ENCODE results near the gene PTPRN2.

Gene PTPRN2

DNA sequence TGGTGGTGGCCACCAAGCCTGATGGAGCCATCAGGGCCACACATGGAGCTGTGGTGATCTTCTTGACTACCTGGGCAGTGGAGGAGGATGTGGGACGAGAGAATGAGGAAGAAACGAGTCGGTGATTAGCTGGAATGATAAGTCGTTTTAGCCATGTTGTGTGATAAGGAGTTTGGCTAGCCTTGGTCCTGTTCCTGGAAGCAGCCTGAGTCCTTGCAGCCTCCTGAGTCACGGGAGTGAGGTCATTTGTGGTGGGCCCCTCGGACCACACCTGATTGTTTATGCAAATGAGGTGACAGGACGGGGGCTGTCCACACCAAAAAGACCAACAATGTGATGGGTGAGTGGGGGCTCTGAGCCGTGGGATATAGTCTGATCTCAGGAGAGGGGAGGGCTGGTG, 554.4 kb downstream of the PTPRN2 start:
- TF ChIP-seq, protein P1, sequence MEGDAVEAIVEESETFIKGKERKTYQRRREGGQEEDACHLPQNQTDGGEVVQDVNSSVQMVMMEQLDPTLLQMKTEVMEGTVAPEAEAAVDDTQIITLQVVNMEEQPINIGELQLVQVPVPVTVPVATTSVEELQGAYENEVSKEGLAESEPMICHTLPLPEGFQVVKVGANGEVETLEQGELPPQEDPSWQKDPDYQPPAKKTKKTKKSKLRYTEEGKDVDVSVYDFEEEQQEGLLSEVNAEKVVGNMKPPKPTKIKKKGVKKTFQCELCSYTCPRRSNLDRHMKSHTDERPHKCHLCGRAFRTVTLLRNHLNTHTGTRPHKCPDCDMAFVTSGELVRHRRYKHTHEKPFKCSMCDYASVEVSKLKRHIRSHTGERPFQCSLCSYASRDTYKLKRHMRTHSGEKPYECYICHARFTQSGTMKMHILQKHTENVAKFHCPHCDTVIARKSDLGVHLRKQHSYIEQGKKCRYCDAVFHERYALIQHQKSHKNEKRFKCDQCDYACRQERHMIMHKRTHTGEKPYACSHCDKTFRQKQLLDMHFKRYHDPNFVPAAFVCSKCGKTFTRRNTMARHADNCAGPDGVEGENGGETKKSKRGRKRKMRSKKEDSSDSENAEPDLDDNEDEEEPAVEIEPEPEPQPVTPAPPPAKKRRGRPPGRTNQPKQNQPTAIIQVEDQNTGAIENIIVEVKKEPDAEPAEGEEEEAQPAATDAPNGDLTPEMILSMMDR (IDR thresholded peaks at IDR 0.05; ENCODE audit: borderline replicate concordance, control extremely low read depth, extremely low read depth, insufficient read depth, missing control alignments), result no peak
- in situ Hi-C loops (cut with MboI; ENCODE audit: low sequenced_read_pairs, unreplicated experiment), result no loop called here
- DNase-seq (ENCODE audit: low spot score), result no peak

DNA sequence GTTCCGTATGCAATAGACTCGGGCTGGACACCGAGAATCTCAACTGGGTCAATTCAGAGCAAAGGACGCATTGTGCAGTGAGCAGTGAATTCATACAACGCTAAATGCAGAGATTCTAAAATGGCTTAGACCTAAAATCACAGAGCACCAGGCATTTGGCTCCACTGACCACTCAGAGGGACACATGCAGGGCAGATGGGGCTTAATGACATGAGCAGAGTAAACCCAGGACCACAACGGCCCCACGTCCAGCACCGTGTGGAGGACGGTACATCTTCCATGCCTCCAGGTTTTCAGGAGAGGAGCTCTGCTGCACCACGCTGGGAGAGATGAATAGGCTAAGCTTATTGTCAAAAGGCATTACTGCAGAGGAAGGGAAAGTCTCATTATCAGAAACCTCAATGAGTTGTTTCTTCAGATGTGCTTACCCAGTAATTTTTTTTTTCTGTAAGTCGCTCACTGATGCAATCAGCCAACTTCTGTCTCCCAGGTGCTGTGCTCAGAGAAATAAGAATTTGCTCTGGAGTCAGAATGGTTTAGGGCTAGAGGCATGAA, 555.0 kb downstream of the PTPRN2 start:
- TF ChIP-seq, protein P1 (IDR thresholded peaks at IDR 0.05; ENCODE audit: borderline replicate concordance, control extremely low read depth, extremely low read depth, insufficient read depth, missing control alignments), result no peak
- DNase-seq (ENCODE audit: low spot score), result no peak
- in situ Hi-C loops (cut with MboI; ENCODE audit: low sequenced_read_pairs, unreplicated experiment), result no loop called here

DNA sequence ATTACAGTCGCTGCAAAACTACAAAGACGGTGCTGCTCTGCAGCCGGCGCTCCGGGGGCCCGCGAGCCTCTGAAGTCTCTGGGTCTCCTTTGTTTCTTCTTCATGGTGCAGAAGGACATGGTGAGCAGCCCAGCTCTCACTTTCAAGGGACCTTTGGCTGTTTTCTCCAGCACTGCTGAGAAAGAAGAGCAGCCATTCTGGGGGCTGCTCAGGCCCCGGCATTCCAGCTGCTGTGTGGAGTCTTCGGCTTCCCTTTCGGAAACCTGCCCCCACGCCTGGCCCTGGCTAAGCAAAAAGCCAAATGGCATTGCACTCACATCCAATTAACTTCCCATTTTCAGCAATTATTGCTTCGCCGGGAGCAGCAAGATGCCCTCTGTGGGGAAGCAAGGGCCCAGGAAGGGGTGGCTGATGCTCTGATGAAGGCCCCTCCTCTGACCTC, 555.7 kb downstream of the PTPRN2 start:
- DNase-seq (ENCODE audit: low spot score), result no peak
- TF ChIP-seq, protein P1 (IDR thresholded peaks at IDR 0.05; ENCODE audit: borderline replicate concordance, control extremely low read depth, extremely low read depth, insufficient read depth, missing control alignments), result no peak
- in situ Hi-C loops (cut with MboI; ENCODE audit: low sequenced_read_pairs, unreplicated experiment), result no loop called here

DNA sequence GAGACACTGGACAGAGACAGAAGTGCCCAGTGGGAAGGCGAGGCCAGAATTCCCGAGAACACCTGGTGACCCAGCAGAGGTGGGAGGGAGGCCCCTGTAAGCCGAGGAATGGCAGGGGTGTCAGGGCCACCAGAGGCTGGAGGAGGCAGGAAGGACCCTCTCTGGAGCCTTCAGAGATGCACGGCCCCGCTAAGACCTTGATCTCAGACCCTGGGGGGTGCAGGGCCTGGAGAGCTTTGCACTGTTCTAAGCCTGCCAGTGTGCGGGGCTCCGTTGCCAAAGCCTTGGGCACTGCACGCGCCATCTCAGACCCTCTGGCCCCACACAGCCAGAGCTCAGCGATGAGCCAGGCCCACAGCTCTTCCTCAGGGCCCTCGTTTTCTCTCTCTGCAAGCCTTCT, 557.1 kb downstream of the PTPRN2 start:
- TF ChIP-seq, protein P1 (IDR thresholded peaks at IDR 0.05; ENCODE audit: borderline replicate concordance, control extremely low read depth, extremely low read depth, insufficient read depth, missing control alignments), result no peak
- in situ Hi-C loops (cut with MboI; ENCODE audit: low sequenced_read_pairs, unreplicated experiment), result no loop called here

DNA sequence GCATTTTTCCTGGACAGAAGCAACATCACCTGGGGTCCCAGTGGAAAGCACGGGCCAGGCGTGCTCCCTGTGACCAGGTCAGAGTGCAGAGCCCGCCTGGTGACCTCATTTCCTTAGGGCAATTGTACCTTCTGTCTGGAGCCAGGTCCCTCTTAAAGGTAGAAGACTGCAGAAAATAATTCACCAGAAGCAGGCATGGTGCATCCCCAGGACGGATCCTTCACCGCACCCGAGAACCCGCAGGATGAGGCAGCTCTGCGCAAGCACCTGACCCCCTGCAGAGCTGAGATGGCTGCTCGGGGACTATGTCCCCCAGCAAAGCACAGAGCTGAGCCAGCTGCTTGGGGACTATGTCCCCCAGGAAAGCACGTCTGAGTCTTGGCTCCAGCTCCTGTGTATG, 557.6 kb downstream of the PTPRN2 start:
- no peak for DNase-seq (ENCODE audit: low spot score)
- in situ Hi-C loops (cut with MboI; ENCODE audit: low sequenced_read_pairs, unreplicated experiment), result no loop called here
- TF ChIP-seq, protein P1 (IDR thresholded peaks at IDR 0.05; ENCODE audit: borderline replicate concordance, control extremely low read depth, extremely low read depth, insufficient read depth, missing control alignments), result no peak

More for the DNA sequence above, 557.1 kb downstream of the PTPRN2 start:
- no peak for DNase-seq (ENCODE audit: low spot score)

DNA sequence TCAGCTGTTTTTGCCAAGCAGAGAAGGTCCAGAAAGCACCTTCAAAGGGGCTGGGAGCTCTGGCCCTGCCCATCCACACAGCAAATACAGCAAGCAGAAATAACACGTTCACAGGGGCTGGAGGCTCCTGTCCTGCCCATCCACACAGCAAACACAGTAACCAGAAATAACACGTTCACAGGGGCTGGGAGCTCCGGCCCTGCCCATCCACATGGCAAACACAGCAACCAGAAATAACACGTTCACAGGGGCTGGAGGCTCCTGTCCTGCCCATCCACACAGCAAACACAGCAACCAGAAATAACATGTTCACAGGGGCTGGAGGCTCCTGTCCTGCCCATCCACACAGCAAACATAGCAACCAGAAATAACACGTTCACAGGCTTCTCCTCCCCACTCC, 558.1 kb downstream of the PTPRN2 start:
- no peak for DNase-seq (ENCODE audit: low spot score)
- TF ChIP-seq, protein P1 (IDR thresholded peaks at IDR 0.05; ENCODE audit: borderline replicate concordance, control extremely low read depth, extremely low read depth, insufficient read depth, missing control alignments), result no peak
- in situ Hi-C loops (cut with MboI; ENCODE audit: low sequenced_read_pairs, unreplicated experiment), result no loop called here
